ENCODE data around the gene F7.
"Not testable (repeated sequence)": the region's sequence is repeated elsewhere in the genome, so short reads cannot be mapped to it uniquely, and the experiment has no call there.

The F7 gene

DNA sequence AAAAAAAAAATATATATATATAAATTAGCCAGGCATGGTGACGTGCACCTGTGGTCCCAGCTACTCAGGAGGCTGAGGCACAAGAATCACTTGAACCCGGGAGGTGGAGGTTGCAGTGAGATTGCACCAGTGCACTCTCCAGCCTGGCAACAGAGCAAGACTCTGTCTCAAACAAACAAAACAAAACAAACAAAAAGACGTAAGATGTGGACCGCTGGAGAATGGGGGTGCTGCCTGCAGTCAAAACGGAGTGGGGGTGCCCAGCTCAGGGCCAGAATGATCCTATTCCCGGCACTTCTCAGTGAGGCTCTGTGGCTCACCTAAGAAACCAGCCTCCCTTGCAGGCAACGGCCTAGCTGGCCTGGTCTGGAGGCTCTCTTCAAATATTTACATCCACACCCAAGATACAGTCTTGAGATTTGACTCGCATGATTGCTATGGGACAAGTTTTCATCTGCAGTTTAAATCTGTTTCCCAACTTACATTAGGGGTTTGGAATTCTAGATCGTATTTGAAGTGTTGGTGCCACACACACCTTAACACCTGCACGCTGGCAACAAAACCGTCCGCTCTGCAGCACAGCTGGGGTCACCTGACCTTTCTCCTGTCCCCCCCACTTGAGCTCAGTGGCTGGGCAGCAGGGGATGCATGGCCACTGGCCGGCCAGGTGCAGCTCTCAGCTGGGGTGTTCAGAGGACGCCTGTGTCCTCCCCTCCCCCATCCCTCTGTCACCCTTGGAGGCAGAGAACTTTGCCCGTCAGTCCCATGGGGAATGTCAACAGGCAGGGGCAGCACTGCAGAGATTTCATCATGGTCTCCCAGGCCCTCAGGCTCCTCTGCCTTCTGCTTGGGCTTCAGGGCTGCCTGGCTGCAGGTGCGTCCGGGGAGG lies at the start of gene F7:
Gene F7, plus strand, starts transcription at position 760 of the 889 bp plus-strand sequence. Its CDS starts 51 bp downstream, at position 811.
- no peak for DNase-seq (ENCODE audit: low spot score)

DNA sequence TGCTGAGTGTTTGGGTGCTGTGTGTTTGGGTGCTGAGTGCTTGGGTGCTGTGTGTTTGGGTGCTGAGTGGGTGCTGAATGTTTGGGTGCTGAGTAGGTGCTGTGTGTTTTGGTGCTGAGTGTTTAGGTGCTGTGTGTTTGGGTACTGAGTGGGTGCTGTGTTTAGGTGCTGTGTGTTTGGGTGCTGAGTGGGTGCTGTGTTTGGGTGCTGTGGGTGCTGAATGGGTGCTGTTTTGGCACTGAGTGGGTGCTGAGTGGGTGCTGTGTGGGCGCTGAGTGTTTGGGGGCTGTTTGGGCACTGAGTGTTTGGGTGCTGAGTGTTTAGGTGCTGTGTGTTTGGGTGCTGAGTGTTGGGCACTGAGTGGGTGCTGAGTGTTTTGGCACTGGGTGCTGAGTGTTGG lies 48.5 kb upstream of the F7 start:
- no peak for DNase-seq (ENCODE audit: low spot score)

DNA sequence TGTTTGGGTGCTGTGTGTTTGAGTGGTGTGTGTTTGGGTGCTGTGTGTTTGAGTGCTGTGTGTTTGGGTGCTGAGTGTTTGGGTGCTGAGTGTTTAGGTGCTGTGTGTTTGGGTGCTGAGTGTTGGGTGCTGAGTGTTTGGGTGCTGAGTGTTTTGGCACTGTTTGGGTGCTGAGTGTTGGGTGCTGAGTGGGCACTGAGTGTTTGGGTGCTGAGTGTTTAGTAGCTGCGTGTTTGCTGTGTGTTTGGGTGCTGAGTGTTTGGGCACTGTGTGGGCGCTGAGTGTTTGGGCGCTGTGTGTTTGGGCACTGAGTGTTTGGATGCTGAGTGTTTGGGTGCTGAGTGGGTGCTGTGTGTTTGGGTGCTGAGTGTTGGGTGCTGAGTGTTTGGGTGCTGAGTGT lies 48.0 kb upstream of the F7 start:
- DNase-seq (ENCODE audit: low spot score): not testable (repeated sequence)

GRCh38 chr13:113058129-113058987 lies 47.2 kb upstream of the F7 start:
- DNase-seq (ENCODE audit: low spot score): no peak

DNA sequence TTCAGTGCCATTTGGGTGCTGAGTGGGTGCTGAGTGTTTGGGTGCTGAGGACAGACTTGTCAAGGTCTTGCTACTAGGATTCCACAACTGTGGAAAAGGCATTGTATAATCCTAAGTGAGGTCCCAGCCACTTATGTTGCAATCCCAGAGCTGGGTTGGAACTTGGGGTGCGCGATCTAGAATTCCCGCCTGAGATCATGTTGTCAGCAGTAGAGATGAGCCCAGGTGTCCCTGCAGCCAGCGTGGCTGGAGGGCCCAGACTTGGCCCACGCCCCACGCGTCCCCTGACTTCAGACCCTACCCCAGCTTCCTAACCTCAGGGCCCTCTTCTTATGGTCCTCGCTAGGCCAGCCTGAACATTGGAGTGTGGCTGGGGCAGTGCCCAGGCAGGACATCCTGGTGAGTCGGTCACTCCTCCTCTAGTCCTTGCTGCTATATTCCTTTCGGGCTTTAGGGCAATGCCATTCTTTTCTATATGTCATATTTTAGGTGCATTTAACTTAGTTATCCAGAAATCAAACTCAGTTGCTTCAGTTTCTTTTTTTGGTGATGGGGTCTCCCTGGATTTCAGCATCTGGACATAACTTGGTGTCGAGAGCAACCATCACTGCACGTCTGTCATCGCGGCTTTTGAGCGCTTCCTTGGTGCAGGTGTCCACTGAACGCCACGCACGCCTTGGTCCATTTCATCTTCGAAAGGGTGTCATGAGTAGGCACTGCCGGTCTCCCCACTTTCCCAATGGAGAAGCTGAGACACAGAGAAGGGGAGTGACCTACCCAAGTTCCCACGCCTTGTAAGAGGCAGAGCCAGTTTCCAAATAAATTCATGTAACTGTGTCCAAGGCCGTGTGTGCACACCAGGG lies 46.4 kb upstream of the F7 start:
- no peak for DNase-seq (ENCODE audit: low spot score)

DNA sequence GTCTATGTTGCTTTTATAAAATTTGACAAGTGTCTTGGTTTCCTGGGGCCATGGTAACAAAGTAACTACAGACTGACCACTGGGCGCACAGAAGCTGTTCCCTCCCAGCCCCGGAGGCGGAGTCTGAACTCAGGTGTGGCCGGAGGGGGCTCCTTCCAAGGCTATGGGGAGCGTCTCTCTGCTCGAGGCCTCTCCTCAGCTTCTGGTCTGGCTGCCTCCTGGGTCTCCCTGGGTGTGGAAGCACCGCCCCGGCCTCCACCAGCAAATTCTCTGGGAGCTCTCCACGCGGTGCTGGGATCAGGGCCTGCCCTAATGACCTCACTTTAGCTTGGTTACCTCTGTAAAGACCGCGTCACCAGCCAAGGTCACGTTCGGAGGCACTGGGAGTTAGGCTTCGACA lies 45.7 kb upstream of the F7 start:
- DNase-seq (ENCODE audit: low spot score): no peak

DNA sequence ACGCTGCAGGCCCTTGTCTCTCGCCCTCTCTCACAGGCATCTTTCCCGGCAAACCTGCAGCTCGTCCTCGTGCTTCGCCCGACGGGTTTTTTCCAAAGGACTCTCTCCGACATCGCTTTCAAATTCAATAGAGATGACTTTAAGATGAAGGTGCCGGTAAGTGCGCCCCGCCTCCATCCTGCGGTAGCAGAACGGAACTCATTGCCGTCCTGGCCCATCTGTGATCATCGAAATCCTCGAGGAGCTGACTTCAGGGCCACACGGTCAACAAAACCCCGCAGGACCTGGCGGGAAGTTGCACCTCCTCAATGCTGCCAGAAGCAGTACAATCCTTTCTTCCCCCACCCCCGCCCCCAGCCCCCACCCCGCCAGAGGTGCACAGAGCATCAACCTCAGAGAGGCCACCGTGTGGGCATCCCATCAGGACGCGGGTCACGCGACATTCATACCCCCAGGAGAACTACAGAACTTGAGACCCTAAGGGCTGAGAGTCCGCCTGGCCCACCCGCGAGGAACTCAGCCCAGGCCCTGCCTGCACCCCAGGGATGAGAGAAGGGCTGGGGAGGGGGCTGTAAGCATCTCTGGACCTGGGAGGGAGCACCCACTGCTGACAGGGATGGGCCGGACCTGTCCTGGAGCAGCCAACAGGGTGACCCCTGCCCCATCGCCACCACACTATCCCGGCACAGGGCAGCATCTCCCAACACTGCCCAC lies 44.9 kb upstream of the F7 start:
- DNase-seq (ENCODE audit: low spot score): no peak

- no peak for DNase-seq (ENCODE audit: low spot score)
Observed at GRCh38 chr13:113061271-113061625, 44.3 kb upstream of the F7 start.

- no peak for DNase-seq (ENCODE audit: low spot score)
Observed at GRCh38 chr13:113061796-113062425, 43.7 kb upstream of the F7 start.

- DNase-seq (ENCODE audit: low spot score): no peak
Observed at GRCh38 chr13:113062691-113063090, 42.9 kb upstream of the F7 start.

DNA sequence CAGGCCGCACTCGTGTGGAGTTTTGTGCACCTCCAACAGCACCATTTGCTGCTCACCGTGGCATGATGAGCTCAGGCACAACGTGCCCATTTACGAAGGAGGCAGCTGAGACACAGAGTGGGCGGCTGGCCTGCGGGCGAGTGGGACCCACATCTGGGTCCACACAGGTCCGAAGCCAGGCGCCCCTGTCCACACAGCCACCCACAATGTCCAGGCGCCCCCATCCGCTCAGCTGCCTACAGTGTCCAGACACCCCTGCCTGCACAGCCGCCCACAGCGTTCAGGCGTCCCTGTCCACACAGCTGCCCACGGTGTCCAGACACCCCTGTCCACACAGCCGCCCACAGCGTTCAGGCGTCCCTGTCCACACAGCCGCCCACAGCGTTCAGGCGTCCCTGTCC lies 42.5 kb upstream of the F7 start:
- no peak for DNase-seq (ENCODE audit: low spot score)

- DNase-seq (ENCODE audit: low spot score): no peak
Observed at GRCh38 chr13:113064000-113064533, 41.5 kb upstream of the F7 start.

- peak; percentile 46 for DNase-seq (ENCODE audit: low spot score)
Observed at GRCh38 chr13:113064534-113065405, 40.8 kb upstream of the F7 start.

DNA sequence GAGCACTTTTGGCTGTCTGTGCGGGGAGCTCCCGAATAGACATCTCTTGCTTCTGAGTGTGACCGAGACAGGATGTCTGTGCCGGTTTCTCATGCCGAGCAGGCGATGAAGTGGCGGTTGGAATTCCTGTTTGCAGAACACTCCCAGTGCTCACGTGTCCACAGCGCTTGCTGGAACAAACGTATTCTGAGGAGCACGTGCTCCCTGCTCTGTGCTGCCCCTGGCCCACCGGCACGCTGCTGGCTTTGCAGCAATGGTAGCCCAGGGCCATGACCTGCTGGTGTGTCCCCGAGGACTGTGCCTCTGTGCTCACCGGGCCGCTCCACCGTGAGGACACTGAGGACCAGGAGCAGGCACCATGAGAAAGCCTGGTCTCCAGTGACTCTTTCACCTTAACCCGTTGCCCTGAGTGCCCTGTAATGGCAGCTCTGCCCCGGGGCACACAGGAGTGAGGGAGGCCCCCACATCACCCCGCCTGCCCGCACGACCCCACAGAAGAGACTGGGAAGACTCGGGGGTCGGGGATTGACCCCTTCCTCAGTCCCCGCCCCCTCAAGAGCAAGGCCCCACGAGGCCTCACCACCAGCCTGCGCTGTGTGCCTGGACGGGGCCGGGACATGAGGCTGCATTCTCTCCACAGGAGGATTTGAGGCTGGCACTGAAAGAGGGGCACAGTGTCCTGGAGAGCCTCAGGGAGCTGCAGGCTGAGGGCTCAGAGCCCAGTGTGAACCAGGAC lies 40.0 kb upstream of the F7 start:
- no peak for DNase-seq (ENCODE audit: low spot score)

DNA sequence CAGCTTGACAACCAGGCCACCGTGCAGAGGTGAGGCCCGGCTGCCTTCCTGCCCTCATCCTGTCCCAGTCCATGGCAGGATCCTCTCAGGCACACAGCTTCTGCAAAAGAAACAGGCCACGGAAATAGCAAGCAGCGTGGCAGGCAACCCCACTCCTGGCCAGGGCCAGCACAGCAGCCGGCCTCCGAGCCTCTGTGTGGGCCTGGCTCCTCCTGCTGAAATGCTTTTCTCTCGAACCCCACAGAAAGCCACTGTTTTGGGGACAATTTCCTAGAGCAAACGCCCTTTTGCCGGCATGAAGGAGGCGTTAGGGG lies 39.5 kb upstream of the F7 start:
- DNase-seq (ENCODE audit: low spot score): no peak

- no peak for DNase-seq (ENCODE audit: low spot score)
Observed at GRCh38 chr13:113066746-113067145, 38.8 kb upstream of the F7 start.

DNA sequence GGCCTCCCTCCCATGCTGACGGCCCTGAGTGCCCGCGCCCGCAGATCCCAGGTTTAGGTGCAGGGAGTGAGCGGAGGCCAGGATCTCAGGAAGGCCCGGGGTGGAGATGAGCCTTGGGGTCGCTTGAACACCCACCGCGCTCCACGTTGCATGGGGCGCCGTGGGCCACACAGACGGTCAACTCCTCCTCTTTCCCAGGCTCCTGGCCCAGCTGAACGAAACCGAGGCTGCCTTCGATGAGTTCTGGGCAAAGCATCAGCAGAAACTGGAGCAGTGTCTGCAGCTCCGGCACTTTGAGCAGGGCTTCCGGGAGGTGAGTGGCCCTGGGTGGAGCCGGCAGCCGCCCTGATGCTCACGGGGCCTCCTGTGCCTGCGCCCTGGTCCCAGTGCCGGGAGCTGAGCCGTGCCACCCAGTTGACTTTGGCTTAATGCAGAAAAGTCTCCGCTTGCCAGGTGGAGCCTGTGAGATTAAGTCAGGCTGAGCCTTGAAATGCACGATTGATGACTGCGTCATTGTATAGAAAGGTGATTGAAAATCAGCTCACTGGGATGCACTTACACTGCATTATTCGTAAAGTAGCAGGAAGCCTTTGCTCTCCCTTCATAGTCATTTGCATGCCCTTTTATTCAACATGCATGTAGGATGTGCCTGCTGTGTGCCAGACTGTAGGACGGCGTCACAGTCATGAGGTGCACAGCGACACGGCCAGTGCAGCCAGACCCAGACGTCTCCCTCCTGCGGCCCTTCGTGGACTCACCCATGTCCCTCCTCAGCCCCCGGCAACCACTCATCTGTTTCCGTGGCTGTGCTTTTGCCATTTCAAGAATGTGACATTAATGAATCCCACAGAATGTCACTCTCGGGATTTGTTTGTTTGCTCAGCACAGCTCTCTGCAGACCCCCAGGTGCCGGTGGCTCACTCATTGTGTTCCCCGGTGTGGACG lies 35.5 kb upstream of the F7 start:
- no peak for DNase-seq (ENCODE audit: low spot score)

DNA sequence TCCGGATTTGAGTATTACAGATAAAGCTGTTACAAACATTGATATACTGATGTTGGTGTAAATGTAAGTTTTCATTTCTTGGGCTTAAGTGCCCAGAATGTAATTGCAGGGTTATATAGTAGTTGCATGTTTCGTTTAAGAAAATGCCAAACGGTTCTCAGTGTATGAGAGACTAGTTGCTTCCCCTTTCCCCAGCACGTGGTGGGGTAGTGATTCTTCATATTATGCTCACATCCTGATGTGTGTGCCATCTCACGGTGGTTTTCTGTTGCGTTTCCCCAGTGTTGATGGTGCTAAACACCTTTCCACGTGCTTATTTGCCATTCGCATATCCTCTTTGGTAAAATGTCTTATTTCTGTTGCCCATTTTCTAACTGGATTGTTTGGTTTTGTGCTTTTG lies 34.7 kb upstream of the F7 start:
- no peak for DNase-seq (ENCODE audit: low spot score)

All from kidney tubule cell (primary cell).